CD8-positive, alpha-beta memory T cell (primary cell): ENCODE data around the gene KCNMB2. TPM values are rescaled to one million over a fixed set of nuclear protein-coding genes. Genes with fewer than 3 reads are reported as not detected.

Experiments
- CTCF ChIA-PET: fragments of 350-600 bp; sonication (Branson Sonifier 250); formaldehyde crosslinking; loops from one replicate; lab custom pipeline; 2021; ENCODE audit warnings: antibody characterized with exemption; lab: Charles Lee
- POLR2A ChIA-PET: fragments of 350-600 bp; sonication (Branson Sonifier 250); formaldehyde crosslinking; loops from one replicate; lab custom pipeline; 2021; ENCODE audit warnings: antibody characterized with exemption; lab: Charles Lee
- DNase-seq, 5 donors: peaks; one replicate each; pipeline versions ENCODE4 v3.0.0 to v3.0.0-alpha.2; 2020 to 2022; ENCODE audit warnings: mixed read lengths in 1 of 5
- H3K27ac ChIP-seq: one replicate; pipeline ENCODE4 v1.7.0; 2013; ENCODE audit warnings: low read depth, mild to moderate bottlenecking, low read length, moderate library complexity
- H3K27me3 ChIP-seq: 2 replicates; pipeline ENCODE4 v1.7.0; 2013; ENCODE audit warnings: low read length, mild to moderate bottlenecking; ENCODE audit not compliant: insufficient read depth, poor library complexity, severe bottlenecking
- H3K36me3 ChIP-seq: 2 replicates; pipeline ENCODE4 v1.7.0; 2013; ENCODE audit warnings: mild to moderate bottlenecking, low read length, moderate library complexity; ENCODE audit not compliant: insufficient read depth
- H3K4me1 ChIP-seq: 2 replicates; pipeline ENCODE4 v1.7.0; 2013; ENCODE audit warnings: mild to moderate bottlenecking, low read length, moderate library complexity; ENCODE audit not compliant: insufficient read depth
- H3K4me3 ChIP-seq: 2 replicates; pipeline ENCODE4 v1.7.0; 2013; ENCODE audit warnings: mild to moderate bottlenecking, low read length
- H3K9me3 ChIP-seq: 2 replicates; pipeline ENCODE4 v1.7.0; 2013; ENCODE audit warnings: mild to moderate bottlenecking, low read length
- H3K27ac Mint-ChIP-seq, 8 donors: one replicate each; pipeline ENCODE4 v1.8.0; 2020 to 2021; ENCODE audit warnings: mixed read lengths in 8 of 8, mild to moderate bottlenecking in 6 of 8, inconsistent platforms in 3 of 8, moderate library complexity in 3 of 8
- H3K27me3 Mint-ChIP-seq, 2 donors: one replicate each; pipeline ENCODE4 v1.8.0; 2020 to 2021; ENCODE audit warnings: mixed read lengths in 2 of 2, mild to moderate bottlenecking in 1 of 2, moderate library complexity in 1 of 2
- H3K36me3 Mint-ChIP-seq, 3 donors: one replicate each; pipeline ENCODE4 v1.8.0; 2020 to 2021; ENCODE audit warnings: mixed read lengths in 3 of 3, inconsistent platforms in 1 of 3, mild to moderate bottlenecking in 1 of 3
- H3K4me1 Mint-ChIP-seq, 3 donors: one replicate each; pipeline ENCODE4 v1.8.0; 2020 to 2021; ENCODE audit warnings: mixed read lengths in 3 of 3, inconsistent platforms in 1 of 3, mild to moderate bottlenecking in 1 of 3
- H3K4me3 Mint-ChIP-seq, 7 donors: one replicate each; pipeline ENCODE4 v1.8.0; 2020 to 2021; ENCODE audit warnings: mixed read lengths in 7 of 7, mild to moderate bottlenecking in 6 of 7, moderate library complexity in 4 of 7, inconsistent platforms in 2 of 7
- H3K9me3 Mint-ChIP-seq, 5 donors: one replicate each; pipeline ENCODE4 v1.8.0; 2020 to 2022; ENCODE audit warnings: mixed read lengths in 5 of 5, mild to moderate bottlenecking in 3 of 5, moderate library complexity in 2 of 5, inconsistent platforms in 1 of 5
- polyA plus RNA-seq: library from polyadenylated mRNA; unstranded; fragments of 300-500 nt; fragmentation: Illumina TruSeq; gene quantifications from one replicate; pipeline ENCODE4 v1.2.3, GENCODE V29; 2021
- total RNA-seq, 2 experiments: library from RNA; stranded (reverse); gene quantifications; one replicate each; pipeline ENCODE4 v1.2.3, GENCODE V29; 2021

The KCNMB2 gene
- total and polyA plus RNA-seq, 3 experiments from 2014 or later: not detected

- no peak overlapping the region for H3K4me3 ChIP-seq
- no peak overlapping the region for H3K27ac Mint-ChIP-seq
- no peaks in the 10 kb centered on the region for H3K27me3 Mint-ChIP-seq
- H3K36me3 ChIP-seq: no peaks in the 10 kb centered on the region
- CTCF ChIA-PET: no interaction called here
- no peaks in the 10 kb centered on the region for H3K4me1 ChIP-seq
- no peaks in the 10 kb centered on the region for H3K36me3 Mint-ChIP-seq
- H3K27ac ChIP-seq: no peak overlapping the region
- no peak overlapping the region for H3K4me3 Mint-ChIP-seq
- no peaks in the 10 kb centered on the region for H3K9me3 Mint-ChIP-seq
- DNase-seq: no peak
- H3K9me3 ChIP-seq: no peaks in the 10 kb centered on the region
- POLR2A ChIA-PET: no interaction called here
- H3K27me3 ChIP-seq: no peaks in the 10 kb centered on the region
- H3K4me1 Mint-ChIP-seq: no peaks in the 10 kb centered on the region
Observed at GRCh38 chr3:178623666-178624255, 87.5 kb downstream of the KCNMB2 start.

- Histone ChIP-seq H3K27me3 (no peaks in the 10 kb centered on the region), H3K9me3 (no peaks in the 10 kb centered on the region), H3K27ac (no peak overlapping the region), H3K4me3 (no peak overlapping the region), H3K4me1 (no peaks in the 10 kb centered on the region), H3K36me3 (no peaks in the 10 kb centered on the region)
- POLR2A ChIA-PET: no interaction called here
- H3K4me3 Mint-ChIP-seq: no peak overlapping the region
- no peaks in the 10 kb centered on the region for H3K27me3 Mint-ChIP-seq
- no peaks in the 10 kb centered on the region for H3K36me3 Mint-ChIP-seq
- CTCF ChIA-PET: no interaction called here
- H3K27ac Mint-ChIP-seq: no peak overlapping the region
- peaks cover 0 to 2% (median 0%) of the 10 kb centered on the region in 5 donors for H3K9me3 Mint-ChIP-seq
- no peak for DNase-seq
- no peaks in the 10 kb centered on the region for H3K4me1 Mint-ChIP-seq
Observed at GRCh38 chr3:178624276-178624675, 88.0 kb downstream of the KCNMB2 start.

DNA sequence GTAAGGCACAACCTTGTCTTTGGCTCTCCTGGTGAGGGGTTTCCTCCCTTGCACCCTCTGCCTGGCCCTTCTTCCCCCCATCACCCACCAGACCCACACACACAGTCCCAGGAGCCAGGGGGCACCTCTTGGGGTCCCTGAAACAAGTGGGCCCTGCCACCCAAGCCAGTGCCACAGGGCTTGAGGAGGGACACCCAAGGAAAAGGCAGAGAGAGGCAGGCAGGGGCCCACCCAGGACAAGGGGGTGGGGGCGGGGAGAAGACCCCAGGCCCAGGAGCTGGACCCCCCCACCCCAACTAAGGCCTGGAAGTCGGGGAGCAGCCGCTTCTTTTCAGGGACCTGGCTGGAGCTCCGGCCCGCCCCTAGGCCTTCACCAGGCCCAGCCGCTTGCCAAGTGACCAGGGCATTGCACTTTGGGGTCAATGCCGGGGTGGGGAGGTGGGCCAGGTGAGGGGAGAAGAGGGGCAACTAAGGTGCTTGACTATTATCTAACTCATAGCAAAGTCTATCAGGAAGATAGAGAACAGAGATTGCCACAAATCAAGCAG is 88.9 kb downstream of the KCNMB2 start:
- Mint-ChIP-seq H3K36me3 (no peaks in the 10 kb centered on the region), H3K27ac (no peak overlapping the region), H3K4me3 (no peak overlapping the region), H3K27me3 (no peaks in the 10 kb centered on the region), H3K9me3 (peaks cover 0 to 2% (median 0%) of the 10 kb centered on the region in 5 donors), H3K4me1 (no peaks in the 10 kb centered on the region)
- no peaks in the 10 kb centered on the region for H3K4me1 ChIP-seq
- ChIA-PET POLR2A (no interaction called here), CTCF (no interaction called here)
- no peaks in the 10 kb centered on the region for H3K36me3 ChIP-seq
- no peak overlapping the region for H3K27ac ChIP-seq
- H3K27me3 ChIP-seq: no peaks in the 10 kb centered on the region
- no peak overlapping the region for H3K4me3 ChIP-seq
- DNase-seq: no peak
- no peaks in the 10 kb centered on the region for H3K9me3 ChIP-seq

DNA sequence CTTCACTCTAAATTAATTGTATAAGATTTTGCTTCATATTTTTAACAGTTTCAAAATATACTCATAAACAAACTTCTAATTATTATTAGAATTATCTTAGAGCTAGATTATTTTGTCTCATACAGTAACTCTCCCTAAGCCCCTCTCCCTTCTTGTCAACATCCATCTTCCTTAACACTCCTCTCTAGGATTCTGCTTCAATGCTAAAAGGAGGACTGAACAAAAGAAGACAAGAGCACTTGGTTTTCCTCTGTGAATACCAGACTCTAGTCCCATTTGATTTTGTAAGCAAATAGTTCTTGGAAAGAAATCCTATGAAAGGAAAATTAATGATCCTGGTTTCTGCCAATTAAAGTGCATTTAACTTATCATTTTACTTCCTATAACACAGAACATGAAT is 91.8 kb downstream of the KCNMB2 start:
- H3K27ac ChIP-seq: no peak overlapping the region
- no peak for DNase-seq
- Mint-ChIP-seq H3K4me3 (no peak overlapping the region), H3K9me3 (peaks cover 0 to 2% (median 0%) of the 10 kb centered on the region in 5 donors), H3K27me3 (peaks cover 0 to 2% of the 10 kb centered on the region in 2 donors), H3K27ac (no peak overlapping the region), H3K36me3 (no peaks in the 10 kb centered on the region), H3K4me1 (no peaks in the 10 kb centered on the region)
- ChIA-PET POLR2A (no interaction called here), CTCF (no interaction called here)
- no peak overlapping the region for H3K4me3 ChIP-seq
- H3K4me1 ChIP-seq: no peaks in the 10 kb centered on the region
- H3K27me3 ChIP-seq: no peaks in the 10 kb centered on the region
- H3K36me3 ChIP-seq: no peaks in the 10 kb centered on the region
- H3K9me3 ChIP-seq: no peaks in the 10 kb centered on the region

DNA sequence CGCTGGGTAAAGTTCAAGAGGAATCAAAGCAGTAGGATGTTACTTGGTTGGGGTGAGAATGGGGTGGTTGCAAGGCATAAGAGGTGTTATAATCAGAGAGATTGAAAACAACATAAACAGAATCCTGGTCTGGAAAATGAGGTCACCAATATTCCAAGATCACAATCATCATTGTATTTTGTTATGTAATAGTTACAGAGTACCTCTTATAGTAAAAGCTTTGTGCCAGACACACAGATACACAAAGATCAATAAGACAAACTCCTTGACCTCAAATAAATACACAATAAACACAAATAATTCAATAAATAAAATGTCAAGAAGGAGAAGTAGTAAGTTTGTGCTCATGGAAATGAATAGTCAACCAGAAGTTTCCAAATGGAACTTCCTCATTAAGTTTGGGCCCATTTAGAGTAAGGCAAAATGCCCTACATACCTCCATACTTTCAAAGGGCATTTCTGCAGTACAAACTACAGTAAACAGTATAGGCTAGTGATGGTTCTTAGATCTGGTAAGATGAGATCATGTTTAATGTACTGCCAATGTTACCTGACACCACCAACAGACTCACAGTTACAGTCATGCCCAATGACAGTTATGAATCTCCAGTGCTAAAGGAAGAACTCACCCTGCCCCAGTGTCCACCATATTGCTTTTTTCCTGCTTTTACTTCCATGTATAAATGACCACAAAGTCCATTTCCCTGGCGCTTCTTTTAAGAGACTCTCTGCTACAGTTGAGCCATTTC is 93.4 kb downstream of the KCNMB2 start:
- H3K4me3 ChIP-seq: no peak overlapping the region
- ChIA-PET CTCF (no interaction called here), POLR2A (no interaction called here)
- H3K4me1 ChIP-seq: no peaks in the 10 kb centered on the region
- Mint-ChIP-seq H3K36me3 (peaks cover 0 to 2% (median 0%) of the 10 kb centered on the region in 3 donors), H3K4me1 (no peaks in the 10 kb centered on the region), H3K4me3 (no peak overlapping the region), H3K27ac (no peak overlapping the region), H3K27me3 (peaks cover 0 to 2% of the 10 kb centered on the region in 2 donors), H3K9me3 (peaks cover 0 to 7% (median 3%) of the 10 kb centered on the region in 5 donors)
- no peaks in the 10 kb centered on the region for H3K9me3 ChIP-seq
- H3K36me3 ChIP-seq: no peaks in the 10 kb centered on the region
- no peak for DNase-seq
- no peak overlapping the region for H3K27ac ChIP-seq
- H3K27me3 ChIP-seq: no peaks in the 10 kb centered on the region

DNA sequence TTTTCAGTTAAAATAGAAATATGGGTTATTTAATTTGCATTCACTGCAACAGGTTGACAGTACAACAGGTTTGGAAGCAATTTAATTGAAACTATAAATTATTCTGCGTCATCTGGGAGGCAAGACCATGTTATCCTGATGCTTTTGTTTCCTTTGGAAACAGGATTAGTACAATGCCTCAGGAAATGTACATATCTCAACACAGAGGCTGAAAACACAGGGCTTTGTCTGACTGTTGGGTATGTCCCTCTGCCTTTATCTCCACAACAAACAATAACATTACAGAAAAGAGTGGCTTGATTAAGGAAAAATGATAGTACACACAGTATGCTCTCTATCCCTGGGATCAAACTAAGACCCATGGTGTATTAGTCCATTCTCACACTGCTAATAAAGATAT is 95.7 kb downstream of the KCNMB2 start:
- no peak for DNase-seq
- H3K27me3 Mint-ChIP-seq: peaks cover 0 to 4% of the 10 kb centered on the region in 2 donors
- Histone ChIP-seq H3K4me3 (no peak overlapping the region), H3K27me3 (no peaks in the 10 kb centered on the region), H3K4me1 (no peaks in the 10 kb centered on the region), H3K36me3 (no peaks in the 10 kb centered on the region), H3K27ac (no peak overlapping the region), H3K9me3 (no peaks in the 10 kb centered on the region)
- H3K36me3 Mint-ChIP-seq: peaks cover 0 to 2% (median 0%) of the 10 kb centered on the region in 3 donors
- ChIA-PET CTCF (no interaction called here), POLR2A (no interaction called here)
- H3K4me3 Mint-ChIP-seq: no peak overlapping the region
- H3K4me1 Mint-ChIP-seq: no peaks in the 10 kb centered on the region
- peaks cover 0 to 7% (median 3%) of the 10 kb centered on the region in 5 donors for H3K9me3 Mint-ChIP-seq
- no peak overlapping the region for H3K27ac Mint-ChIP-seq

- H3K36me3 ChIP-seq: no peaks in the 10 kb centered on the region
- CTCF ChIA-PET: no interaction called here
- H3K4me3 ChIP-seq: no peak overlapping the region
- Mint-ChIP-seq H3K27ac (no peak overlapping the region), H3K9me3 (peaks cover 0 to 7% (median 4%) of the 10 kb centered on the region in 5 donors), H3K4me1 (no peaks in the 10 kb centered on the region), H3K4me3 (no peak overlapping the region), H3K27me3 (peaks cover 0 to 4% of the 10 kb centered on the region in 2 donors), H3K36me3 (peaks cover 0 to 2% (median 0%) of the 10 kb centered on the region in 3 donors)
- no peaks in the 10 kb centered on the region for H3K9me3 ChIP-seq
- no peaks in the 10 kb centered on the region for H3K4me1 ChIP-seq
- no peak overlapping the region for H3K27ac ChIP-seq
- POLR2A ChIA-PET: no interaction called here
- H3K27me3 ChIP-seq: no peaks in the 10 kb centered on the region
- DNase-seq: no peak
Observed at GRCh38 chr3:178634975-178635374, 98.7 kb downstream of the KCNMB2 start.

GRCh38 chr3:178637802-178638201 is 101.6 kb downstream of the KCNMB2 start:
- Mint-ChIP-seq H3K9me3 (peaks cover 0 to 7% (median 5%) of the 10 kb centered on the region in 5 donors), H3K36me3 (peaks cover 0 to 2% (median 0%) of the 10 kb centered on the region in 3 donors), H3K27ac (no peak overlapping the region), H3K27me3 (peaks cover 0 to 2% of the 10 kb centered on the region in 2 donors), H3K4me1 (no peaks in the 10 kb centered on the region), H3K4me3 (no peak overlapping the region)
- Histone ChIP-seq H3K9me3 (no peaks in the 10 kb centered on the region), H3K27me3 (no peaks in the 10 kb centered on the region), H3K27ac (no peak overlapping the region), H3K4me3 (no peak overlapping the region), H3K36me3 (no peaks in the 10 kb centered on the region), H3K4me1 (no peaks in the 10 kb centered on the region)
- POLR2A ChIA-PET: no interaction called here
- no peak for DNase-seq
- CTCF ChIA-PET: no interaction called here
